Measurements from ENCODE around the gene GSG1L2. TPM values are rescaled to one million over a fixed set of nuclear protein-coding genes. Genes with fewer than 3 reads are reported as not detected.
"Not testable (repeated sequence)": the region's sequence is repeated elsewhere in the genome, so short reads cannot be mapped to it uniquely, and the experiment has no call there.

GSG1L2 gene
- total RNA-seq, 1 donor from 2014 or later: not detected

- DNase-seq (ENCODE audit: low read depth in 2 of 2): no peak
Measured at GRCh38 chr17:9790889-9791876, 30.7 kb downstream of the GSG1L2 start, which contains the start of gene DHRS7C. Gene DHRS7C (minus strand): TSS chr17:9791592. CDS start chr17:9791284, 308 bp downstream.

GRCh38 chr17:9790316-9790715, 31.6 kb downstream of the GSG1L2 start:
- no peak for DNase-seq (ENCODE audit: low read depth in 2 of 2)

GRCh38 chr17:9788601-9789000, 33.3 kb downstream of the GSG1L2 start:
- no peak for DNase-seq (ENCODE audit: low read depth in 2 of 2)

- no peak for DNase-seq (ENCODE audit: low read depth in 2 of 2)
Measured at GRCh38 chr17:9784544-9784943, 37.3 kb downstream of the GSG1L2 start.

GRCh38 chr17:9783465-9783864, 38.4 kb downstream of the GSG1L2 start:
- not testable (repeated sequence) for DNase-seq (ENCODE audit: low read depth in 2 of 2)

- no peak for DNase-seq (ENCODE audit: low read depth in 2 of 2)
Measured at GRCh38 chr17:9783050-9783449, 38.8 kb downstream of the GSG1L2 start.

GRCh38 chr17:9780552-9780951, 41.3 kb downstream of the GSG1L2 start:
- DNase-seq (ENCODE audit: low read depth in 2 of 2): no peak

- DNase-seq (ENCODE audit: low read depth in 2 of 2): no peak
Measured at GRCh38 chr17:9776911-9777310, 45.0 kb downstream of the GSG1L2 start.

- no peak for DNase-seq (ENCODE audit: low read depth in 2 of 2)
Measured at GRCh38 chr17:9772658-9773057, 49.2 kb downstream of the GSG1L2 start.

- DNase-seq (ENCODE audit: low read depth in 2 of 2): no peak
Measured at GRCh38 chr17:9771465-9771864, 50.4 kb downstream of the GSG1L2 start.

- no peak for DNase-seq (ENCODE audit: low read depth in 2 of 2)
Measured at GRCh38 chr17:9769036-9769695, 52.7 kb downstream of the GSG1L2 start.

GRCh38 chr17:9768381-9768934, 53.4 kb downstream of the GSG1L2 start:
- DNase-seq (ENCODE audit: low read depth in 2 of 2): peak; percentile 19 to 34

- no peak for DNase-seq (ENCODE audit: low read depth in 2 of 2)
Measured at GRCh38 chr17:9767432-9767991, 54.4 kb downstream of the GSG1L2 start.

- DNase-seq (ENCODE audit: low read depth in 2 of 2): no peak
Measured at GRCh38 chr17:9766970-9767369, 54.9 kb downstream of the GSG1L2 start.

GRCh38 chr17:9765322-9765721, 56.6 kb downstream of the GSG1L2 start:
- DNase-seq (ENCODE audit: low read depth in 2 of 2): no peak

GRCh38 chr17:9763643-9764042, 58.2 kb downstream of the GSG1L2 start:
- no peak for DNase-seq (ENCODE audit: low read depth in 2 of 2)

- DNase-seq (ENCODE audit: low read depth in 2 of 2): no peak
Measured at GRCh38 chr17:9760266-9760665, 61.6 kb downstream of the GSG1L2 start.

GRCh38 chr17:9755083-9755482, 66.8 kb downstream of the GSG1L2 start:
- DNase-seq (ENCODE audit: low read depth in 2 of 2): no peak

Data from dermis microvascular lymphatic vessel endothelial cell (primary cell).